Testis (tissue), 3 donors: ENCODE results near the gene CNOT8. TPM values are rescaled to one million over a fixed set of nuclear protein-coding genes. Genes with fewer than 3 reads are reported as not detected.

Source experiments
- DNase-seq: peaks from one replicate; pipeline ENCODE4 v3.0.0-alpha.2; 2019
- H3K27ac ChIP-seq, 2 donors: fragments of 200-600 bp; sonication (generic); one replicate each; pipeline ENCODE4 v1.5.1; 2019
- H3K27me3 ChIP-seq: fragments of 200-600 bp; sonication (generic); one replicate; pipeline ENCODE4 v1.5.1; 2019
- H3K36me3 ChIP-seq: fragments of 200-600 bp; sonication (generic); one replicate; pipeline ENCODE4 v1.5.1; 2017; ENCODE audit warnings: low read depth; ENCODE audit errors: missing control alignments
- H3K4me1 ChIP-seq: fragments of 200-600 bp; sonication (generic); one replicate; pipeline ENCODE4 v1.5.1; 2019
- H3K4me3 ChIP-seq, 2 donors: fragments of 200-600 bp; sonication (generic); one replicate each; pipeline ENCODE4 v1.5.1; 2017 to 2019
- H3K9me3 ChIP-seq: fragments of 200-600 bp; sonication (generic); one replicate; pipeline ENCODE4 v1.5.1; 2017
- POLR2A ChIP-seq: fragments of 450-650 bp; IDR thresholded peaks from one replicate; pipeline ENCODE4 v1.6.1; 2017; ENCODE audit warnings: antibody characterized with exemption, mild to moderate bottlenecking, moderate library complexity
- WGBS, 2 donors: methylation state at CpG; one replicate each; pipeline ENCODE4 v1.1.5; 2018; 5-methylcytosine and 5-hydroxymethylcytosine counted together
- intact Hi-C: fragments of 100-400 bp; cut with DNase I; formaldehyde crosslinking; loops from one replicate; pipeline ENCODE4 v1.15.1; 2023; ENCODE audit warnings: low total_unique reads
- polyA plus RNA-seq: library from polyadenylated mRNA; stranded (reverse); fragments of 350-450 nt; fragmentation: Illumina TruSeq; extraction: RNeasy Lipid Tissue Mini Kit (QIAGEN cat#74804); gene quantifications from one replicate; pipeline ENCODE4 v1.2.3, GENCODE V29; 2014; ENCODE audit warnings: low read depth, low replicate concordance; ENCODE audit not compliant: insufficient read depth
- total RNA-seq, 2 donors: library from RNA; depleted of rRNA; stranded (reverse); fragments of >200 nt; gene quantifications; one replicate each; pipeline ENCODE4 v1.2.3, GENCODE V29; 2016
- TF ChIP-seq, protein P1 (sequence below), 3 experiments: fragments of 450-650 bp in 2 of 3; fragments of 200-600 bp in 1 of 3; sonication (generic) in 1 of 3; IDR thresholded peaks; one replicate each; pipeline ENCODE4 v1.5.1; 2016 to 2019; ENCODE audit warnings: antibody characterized with exemption in 3 of 3, mild to moderate bottlenecking in 2 of 3, moderate library complexity in 1 of 3

Gene CNOT8
- total and polyA plus RNA-seq, 3 donors from 2014 or later: 67.6 to 106 (median 103) TPM

DNA sequence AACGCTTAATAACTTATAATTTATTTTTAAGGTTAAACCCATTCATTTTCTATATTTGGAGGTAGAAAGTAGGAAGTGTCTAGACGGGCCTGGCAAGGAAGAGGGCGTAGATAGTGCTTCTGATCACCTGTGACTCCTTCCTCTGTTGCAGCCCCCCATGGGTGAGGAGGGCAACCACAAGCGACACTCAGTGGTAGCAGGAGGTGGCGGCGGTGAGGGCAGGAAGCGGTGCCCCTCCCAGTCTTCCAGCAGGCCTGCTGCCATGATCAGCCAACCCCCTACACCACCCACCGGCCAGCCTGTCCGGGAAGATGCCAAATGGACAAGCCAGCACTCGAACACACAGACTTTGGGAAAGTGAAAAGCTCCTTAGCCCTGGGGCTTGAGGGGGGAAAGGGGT is 44.7 kb upstream of the CNOT8 start:
- H3K4me3 ChIP-seq: no peak overlapping the region
- H3K27ac ChIP-seq: no peak overlapping the region
- H3K27me3 ChIP-seq: no peaks in the 10 kb centered on the region
- no peak for TF ChIP-seq POLR2A
- TF ChIP-seq, protein P1, sequence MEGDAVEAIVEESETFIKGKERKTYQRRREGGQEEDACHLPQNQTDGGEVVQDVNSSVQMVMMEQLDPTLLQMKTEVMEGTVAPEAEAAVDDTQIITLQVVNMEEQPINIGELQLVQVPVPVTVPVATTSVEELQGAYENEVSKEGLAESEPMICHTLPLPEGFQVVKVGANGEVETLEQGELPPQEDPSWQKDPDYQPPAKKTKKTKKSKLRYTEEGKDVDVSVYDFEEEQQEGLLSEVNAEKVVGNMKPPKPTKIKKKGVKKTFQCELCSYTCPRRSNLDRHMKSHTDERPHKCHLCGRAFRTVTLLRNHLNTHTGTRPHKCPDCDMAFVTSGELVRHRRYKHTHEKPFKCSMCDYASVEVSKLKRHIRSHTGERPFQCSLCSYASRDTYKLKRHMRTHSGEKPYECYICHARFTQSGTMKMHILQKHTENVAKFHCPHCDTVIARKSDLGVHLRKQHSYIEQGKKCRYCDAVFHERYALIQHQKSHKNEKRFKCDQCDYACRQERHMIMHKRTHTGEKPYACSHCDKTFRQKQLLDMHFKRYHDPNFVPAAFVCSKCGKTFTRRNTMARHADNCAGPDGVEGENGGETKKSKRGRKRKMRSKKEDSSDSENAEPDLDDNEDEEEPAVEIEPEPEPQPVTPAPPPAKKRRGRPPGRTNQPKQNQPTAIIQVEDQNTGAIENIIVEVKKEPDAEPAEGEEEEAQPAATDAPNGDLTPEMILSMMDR (IDR thresholded peaks at IDR 0.05): no peak
- DNase-seq: no peak
- WGBS, 2 donors: 80 to 85% methylated on average over 10 of the region's 10 CpGs
- intact Hi-C loops: loop anchor here (5.0 to 10.0 kb wide), 2 partner anchors 49 to 166 kb away; no protein-coding TSS in a partner anchor
- no peaks in the 10 kb centered on the region for H3K9me3 ChIP-seq
- peaks cover 3% of the 10 kb centered on the region for H3K4me1 ChIP-seq
- H3K36me3 ChIP-seq: no peaks in the 10 kb centered on the region

DNA sequence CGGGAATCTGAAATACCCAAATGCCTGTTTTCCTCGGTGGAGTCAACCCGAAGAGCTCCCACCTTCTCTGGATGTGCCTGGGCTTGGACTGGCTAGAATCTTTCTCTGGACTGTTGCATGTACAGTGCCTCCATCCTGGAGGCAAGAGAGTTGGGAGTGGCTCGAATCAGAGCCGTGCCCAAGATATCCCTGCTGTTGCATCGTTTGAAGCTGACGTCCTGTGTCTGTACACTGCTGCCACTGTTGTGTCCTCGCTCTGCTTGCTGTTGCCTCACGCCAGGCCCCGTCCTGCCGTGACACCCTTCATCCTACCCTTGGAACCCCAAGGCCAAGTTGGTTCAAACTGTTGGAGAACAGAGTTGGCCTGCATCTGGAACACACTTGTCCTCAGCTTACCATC is 43.4 kb upstream of the CNOT8 start:
- Histone ChIP-seq H3K27me3 (no peaks in the 10 kb centered on the region), H3K27ac (no peak overlapping the region), H3K9me3 (no peaks in the 10 kb centered on the region), H3K4me1 (peaks cover 9% of the 10 kb centered on the region), H3K36me3 (no peaks in the 10 kb centered on the region), H3K4me3 (no peak overlapping the region)
- no peak for DNase-seq
- WGBS, 2 donors: 88 to 90% methylated on average over 11 of the region's 11 CpGs
- TF ChIP-seq, protein P1 (IDR thresholded peaks at IDR 0.05): no peak
- TF ChIP-seq POLR2A: no peak
- intact Hi-C loops: loop anchor here (10.0 kb wide), 1 partner anchor 50 kb away; no protein-coding TSS in a partner anchor

GRCh38 chr5:154815684-154816247 is 42.7 kb upstream of the CNOT8 start:
- H3K9me3 ChIP-seq: no peaks in the 10 kb centered on the region
- no peak overlapping the region for H3K27ac ChIP-seq
- intact Hi-C loops: loop anchor here (10.0 kb wide), 1 partner anchor 51 kb away; no protein-coding TSS in a partner anchor
- no peak overlapping the region for H3K4me3 ChIP-seq
- TF ChIP-seq, protein P1 (IDR thresholded peaks at IDR 0.05): no peak
- TF ChIP-seq POLR2A: no peak
- no peaks in the 10 kb centered on the region for H3K27me3 ChIP-seq
- H3K4me1 ChIP-seq: peaks cover 9% of the 10 kb centered on the region
- H3K36me3 ChIP-seq: no peaks in the 10 kb centered on the region
- DNase-seq: no peak
- 81 to 92% methylated on average over 5 of the region's 5 CpGs for whole genome bisulfite sequencing, 2 donors

DNA sequence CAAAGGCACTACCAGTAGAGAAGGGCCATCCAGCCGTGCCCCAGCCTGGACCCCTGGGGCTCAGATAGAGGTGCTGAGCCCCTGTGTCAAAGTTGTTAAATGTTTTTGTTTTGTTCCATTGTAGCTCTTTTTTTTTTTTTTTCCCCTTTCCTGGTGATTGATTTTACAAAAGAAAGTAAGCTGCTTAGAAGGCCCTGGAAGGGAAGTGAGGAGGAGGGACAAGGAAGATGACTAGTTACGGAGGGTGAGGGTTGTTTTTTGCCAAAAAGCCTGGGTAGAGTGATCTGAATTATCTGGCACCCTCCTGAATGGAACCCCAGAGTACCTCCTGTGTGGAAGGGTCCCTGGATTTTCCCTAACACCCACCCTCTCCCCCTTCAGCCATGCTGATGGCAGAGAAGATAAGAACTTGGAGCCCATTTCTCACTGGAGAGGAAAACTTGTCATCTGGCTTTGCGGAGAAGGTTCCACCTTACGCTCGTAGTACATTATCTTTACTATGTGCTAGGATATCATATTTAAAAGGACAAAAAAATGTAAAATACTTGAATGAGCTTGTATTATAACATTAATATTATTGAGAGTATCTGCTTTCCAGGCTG is 41.4 kb upstream of the CNOT8 start:
- Histone ChIP-seq H3K4me1 (peaks cover 9% of the 10 kb centered on the region), H3K4me3 (no peak overlapping the region), H3K36me3 (no peaks in the 10 kb centered on the region), H3K27me3 (no peaks in the 10 kb centered on the region), H3K9me3 (no peaks in the 10 kb centered on the region), H3K27ac (peak overlapping the region in 1 of 2 donors; percentile 41)
- intact Hi-C loops: loop anchor here (10.0 kb wide), 1 partner anchor 52 kb away; no protein-coding TSS in a partner anchor
- WGBS, 2 donors: 87 to 92% methylated on average over 5 of the region's 5 CpGs
- no peak for TF ChIP-seq POLR2A
- TF ChIP-seq, protein P1 (IDR thresholded peaks at IDR 0.05): no peak
- no peak for DNase-seq
